ENCODE results near the gene GAS7.

The GAS7 gene

DNA sequence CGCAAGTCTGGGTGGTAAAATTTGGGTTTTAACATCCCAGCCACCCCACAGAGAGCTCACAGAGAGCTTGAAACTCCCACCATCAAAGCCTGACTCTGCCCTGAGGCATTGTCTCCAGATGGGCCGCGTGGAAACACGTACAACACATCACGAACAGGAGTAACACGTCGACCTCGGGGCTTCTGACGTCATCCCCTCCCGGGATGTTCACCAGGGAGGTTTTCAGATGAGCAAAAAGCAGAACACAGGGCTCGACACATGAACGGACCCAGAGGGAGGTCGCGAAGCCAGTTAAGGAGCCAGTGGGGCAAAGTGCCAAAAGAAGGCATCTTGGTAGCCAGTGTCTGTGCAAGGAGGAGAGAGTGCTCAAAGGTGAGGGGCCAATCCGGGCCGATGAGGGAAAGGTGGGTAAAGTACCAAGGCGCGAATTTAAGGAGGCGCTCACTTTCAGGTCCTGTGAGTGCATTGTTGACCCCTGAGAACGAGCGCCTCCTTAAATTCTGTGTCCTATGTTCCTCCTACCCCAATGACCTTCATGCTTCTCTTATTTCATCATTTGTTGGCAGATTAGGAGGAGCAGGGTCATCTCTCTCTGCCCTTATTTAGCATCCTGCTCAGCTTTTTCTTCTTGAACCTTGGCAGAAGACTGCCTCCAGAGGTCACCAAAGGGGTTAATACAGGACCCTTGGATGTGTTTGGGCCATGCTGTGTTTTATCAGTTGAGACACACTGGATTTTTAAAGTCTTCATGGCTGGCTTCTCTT is 298.9 kb downstream of the GAS7 start:
- CTCF ChIA-PET = no interaction called here
- POLR2A ChIA-PET = no interaction called here

DNA sequence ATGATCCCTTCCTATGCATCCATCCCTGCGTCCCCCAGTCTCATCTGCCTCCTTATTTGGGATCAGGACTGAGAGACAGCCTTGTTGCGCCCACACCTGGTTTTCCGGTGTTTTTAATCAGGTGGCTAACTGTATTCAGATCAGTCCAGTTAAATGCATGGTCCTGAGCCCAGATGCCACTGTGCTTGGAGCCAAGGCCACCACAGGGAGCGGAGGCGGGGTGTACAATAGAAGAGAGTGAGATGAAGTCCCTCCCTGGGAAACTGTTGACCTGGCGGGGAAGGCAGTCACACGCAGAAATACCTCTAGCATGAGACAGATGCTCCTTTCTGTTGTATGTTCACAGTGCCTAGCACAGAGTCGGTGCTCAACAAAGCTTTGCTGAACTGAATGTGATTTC is 299.6 kb downstream of the GAS7 start:
- no peak for TF ChIP-seq SP1 (IDR thresholded peaks at IDR 0.05)
- TF ChIP-seq ELF4 (IDR thresholded peaks at IDR 0.05) = no peak
- no peak for TF ChIP-seq FOXM1 (IDR thresholded peaks at IDR 0.05; ENCODE audit: borderline replicate concordance)
- TF ChIP-seq FOXK2 (IDR thresholded peaks at IDR 0.05) = no peak
- TF ChIP-seq FOXA1 (IDR thresholded peaks at IDR 0.05) = no peak
- TF ChIP-seq ZNF384 (IDR thresholded peaks at IDR 0.05) = no peak
- no peak for TF ChIP-seq BHLHE40 (IDR thresholded peaks at IDR 0.05; ENCODE audit: borderline replicate concordance)
- no peak for TF ChIP-seq SUZ12 (IDR thresholded peaks at IDR 0.05)
- no peak for TF ChIP-seq LEF1 (IDR thresholded peaks at IDR 0.05; ENCODE audit: borderline replicate concordance)
- TF ChIP-seq TARDBP (IDR thresholded peaks at IDR 0.05) = no peak
- no peak for TF ChIP-seq ARNT (IDR thresholded peaks at IDR 0.05)
- POLR2A ChIA-PET = no interaction called here
- DNase-seq (ENCODE audit: extremely low spot score) = no peak
- CTCF ChIA-PET = no interaction called here

More for the DNA sequence above, 298.9 kb downstream of the GAS7 start:
- no peak for DNase-seq (ENCODE audit: extremely low spot score)
- TF ChIP-seq NFRKB (IDR thresholded peaks at IDR 0.05) (no peak), ELF4 (IDR thresholded peaks at IDR 0.05) (no peak), ZNF384 (IDR thresholded peaks at IDR 0.05) (no peak), FOXK2 (IDR thresholded peaks at IDR 0.05) (no peak), CTBP1 (IDR thresholded peaks at IDR 0.05; ENCODE audit: borderline replicate concordance) (no peak), HDGF (IDR thresholded peaks at IDR 0.05; ENCODE audit: borderline replicate concordance) (no peak), LEF1 (IDR thresholded peaks at IDR 0.05; ENCODE audit: borderline replicate concordance) (no peak), TARDBP (IDR thresholded peaks at IDR 0.05) (no peak), BHLHE40 (IDR thresholded peaks at IDR 0.05; ENCODE audit: borderline replicate concordance) (no peak), L3MBTL2 (conservative IDR thresholded peaks at IDR 0.05) (no peak), FOXM1 (IDR thresholded peaks at IDR 0.05; ENCODE audit: borderline replicate concordance) (no peak), SUZ12 (IDR thresholded peaks at IDR 0.05) (no peak), ARNT (IDR thresholded peaks at IDR 0.05) (no peak), SP1 (IDR thresholded peaks at IDR 0.05) (no peak), FOXA1 (IDR thresholded peaks at IDR 0.05) (no peak)
- TF ChIP-seq, protein P1, sequence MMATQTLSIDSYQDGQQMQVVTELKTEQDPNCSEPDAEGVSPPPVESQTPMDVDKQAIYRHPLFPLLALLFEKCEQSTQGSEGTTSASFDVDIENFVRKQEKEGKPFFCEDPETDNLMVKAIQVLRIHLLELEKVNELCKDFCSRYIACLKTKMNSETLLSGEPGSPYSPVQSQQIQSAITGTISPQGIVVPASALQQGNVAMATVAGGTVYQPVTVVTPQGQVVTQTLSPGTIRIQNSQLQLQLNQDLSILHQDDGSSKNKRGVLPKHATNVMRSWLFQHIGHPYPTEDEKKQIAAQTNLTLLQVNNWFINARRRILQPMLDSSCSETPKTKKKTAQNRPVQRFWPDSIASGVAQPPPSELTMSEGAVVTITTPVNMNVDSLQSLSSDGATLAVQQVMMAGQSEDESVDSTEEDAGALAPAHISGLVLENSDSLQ (IDR thresholded peaks at IDR 0.05) = no peak

DNA sequence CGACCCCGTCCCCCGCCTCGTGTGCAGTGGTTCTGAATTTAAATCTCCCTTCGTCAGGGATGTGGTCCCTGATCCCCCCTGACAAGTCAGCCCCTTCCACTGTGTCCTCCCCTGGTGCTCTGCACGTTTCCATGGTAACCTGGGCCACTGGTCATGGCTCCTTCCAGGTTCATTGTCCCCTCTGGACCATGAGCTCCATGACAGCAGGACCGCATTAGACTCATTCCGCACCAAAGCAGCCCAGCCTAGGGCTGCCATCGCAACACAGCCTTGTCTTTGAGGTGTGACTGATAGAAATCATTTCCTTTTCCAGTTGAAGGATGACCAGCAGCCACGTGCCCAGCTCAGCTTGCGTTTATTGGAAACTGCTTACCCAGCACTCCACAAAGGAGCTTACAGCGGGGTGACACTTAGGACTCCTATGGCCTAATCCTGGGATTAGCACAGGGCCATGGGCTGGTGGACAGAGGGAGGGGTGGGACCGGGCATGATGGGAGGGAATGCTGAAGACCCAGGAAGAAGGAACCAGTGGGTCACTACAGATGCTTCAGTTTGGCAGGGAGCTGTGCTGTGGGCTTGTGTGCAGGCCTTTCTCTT is 300.9 kb downstream of the GAS7 start:
- no peak for TF ChIP-seq FOXM1 (IDR thresholded peaks at IDR 0.05; ENCODE audit: borderline replicate concordance)
- TF ChIP-seq LEF1 (IDR thresholded peaks at IDR 0.05; ENCODE audit: borderline replicate concordance) = no peak
- TF ChIP-seq NFRKB (IDR thresholded peaks at IDR 0.05) = no peak
- no peak for TF ChIP-seq HDGF (IDR thresholded peaks at IDR 0.05; ENCODE audit: borderline replicate concordance)
- TF ChIP-seq SUZ12 (IDR thresholded peaks at IDR 0.05) = no peak
- no peak for TF ChIP-seq ZNF384 (IDR thresholded peaks at IDR 0.05)
- no peak for TF ChIP-seq ARNT (IDR thresholded peaks at IDR 0.05)
- TF ChIP-seq TARDBP (IDR thresholded peaks at IDR 0.05) = no peak
- no peak for TF ChIP-seq BHLHE40 (IDR thresholded peaks at IDR 0.05; ENCODE audit: borderline replicate concordance)
- TF ChIP-seq SP1 (IDR thresholded peaks at IDR 0.05) = no peak
- TF ChIP-seq FOXK2 (IDR thresholded peaks at IDR 0.05) = no peak
- no peak for TF ChIP-seq CTBP1 (IDR thresholded peaks at IDR 0.05; ENCODE audit: borderline replicate concordance)
- TF ChIP-seq, protein P1 (IDR thresholded peaks at IDR 0.05) = no peak
- no peak for TF ChIP-seq FOXA1 (IDR thresholded peaks at IDR 0.05)
- no peak for TF ChIP-seq L3MBTL2 (conservative IDR thresholded peaks at IDR 0.05)
- no peak for TF ChIP-seq ELF4 (IDR thresholded peaks at IDR 0.05)
- ChIA-PET CTCF (no interaction called here), POLR2A (no interaction called here)
- DNase-seq (ENCODE audit: extremely low spot score) = no peak

DNA sequence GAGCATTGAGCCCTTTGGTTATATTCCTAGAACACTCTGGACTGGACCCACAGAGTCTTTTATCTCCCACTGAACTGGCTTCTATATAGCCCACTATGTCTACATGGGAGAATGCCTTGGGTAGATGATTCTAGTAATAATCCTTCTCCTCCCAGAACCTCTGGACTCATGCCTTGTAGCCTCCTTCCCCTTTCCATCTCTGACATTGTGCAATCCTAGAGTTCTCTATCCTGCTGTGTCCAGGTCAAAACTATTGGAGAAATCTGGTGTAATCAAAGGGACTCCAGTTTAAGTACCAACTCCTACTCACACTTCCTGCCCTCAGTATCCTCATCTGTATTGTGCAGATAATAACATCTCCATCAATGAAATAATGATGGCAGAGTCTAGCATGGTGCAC is 302.5 kb downstream of the GAS7 start:
- TF ChIP-seq ZNF384 (IDR thresholded peaks at IDR 0.05) (no peak), TARDBP (IDR thresholded peaks at IDR 0.05) (no peak), FOXK2 (IDR thresholded peaks at IDR 0.05) (no peak), ELF4 (IDR thresholded peaks at IDR 0.05) (no peak), BHLHE40 (IDR thresholded peaks at IDR 0.05; ENCODE audit: borderline replicate concordance) (no peak), L3MBTL2 (conservative IDR thresholded peaks at IDR 0.05) (no peak), FOXA1 (IDR thresholded peaks at IDR 0.05) (no peak), HDGF (IDR thresholded peaks at IDR 0.05; ENCODE audit: borderline replicate concordance) (no peak), NFRKB (IDR thresholded peaks at IDR 0.05) (no peak), SP1 (IDR thresholded peaks at IDR 0.05) (no peak)
- TF ChIP-seq, protein P1 (IDR thresholded peaks at IDR 0.05) = no peak
- ChIA-PET POLR2A (no interaction called here), CTCF (no interaction called here)
- no peak for DNase-seq (ENCODE audit: extremely low spot score)

DNA sequence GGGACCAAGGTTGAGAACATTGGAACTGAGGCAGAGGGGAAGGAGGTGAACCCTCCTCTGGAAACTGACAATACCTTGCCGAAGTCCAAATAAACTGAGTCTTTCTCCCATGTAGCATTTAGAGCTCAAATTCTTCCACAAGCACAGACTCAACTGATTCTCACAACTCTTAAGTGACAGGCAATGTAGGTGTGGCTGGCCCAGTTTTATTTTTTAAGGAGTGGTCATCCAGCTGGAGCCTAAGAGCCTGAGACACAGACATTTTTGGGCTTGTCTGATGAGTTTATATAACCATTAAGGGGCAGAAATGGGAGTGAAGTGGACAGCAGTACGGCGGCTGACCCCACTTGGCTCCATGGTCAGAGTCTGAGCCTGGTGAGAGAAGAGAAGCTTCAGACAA is 304.2 kb downstream of the GAS7 start:
- ChIA-PET CTCF (no interaction called here), POLR2A (no interaction called here)
- no peak for DNase-seq (ENCODE audit: extremely low spot score)
- TF ChIP-seq ELF4 (IDR thresholded peaks at IDR 0.05) (no peak), L3MBTL2 (conservative IDR thresholded peaks at IDR 0.05) (no peak), LEF1 (IDR thresholded peaks at IDR 0.05; ENCODE audit: borderline replicate concordance) (no peak), HDGF (IDR thresholded peaks at IDR 0.05; ENCODE audit: borderline replicate concordance) (no peak)
